PC-3 (cell line): Measurements from ENCODE around the gene SFMBT1. TPM values are rescaled to one million over a fixed set of nuclear protein-coding genes. Genes with fewer than 3 reads are reported as not detected.

Experiments used
- ATAC-seq: fragments of 200-7000 bp; cut with Tn5 transposase; 2 replicates; pipeline ENCODE4 v1.9.1; 2020; ENCODE audit warnings: mild to moderate bottlenecking, moderate library complexity
- BruUV-seq: library from RNA; stranded (reverse); fragments of 400-500 nt; replicated peaks from 2 replicates; lab custom pipeline; 2021; lab: Mats Ljungman, UMichigan
- CTCF ChIA-PET: fragments of 300-600 bp; sonication (Branson Sonifier 250); formaldehyde crosslinking; loops from one replicate; lab custom pipeline; 2022; ENCODE audit warnings: antibody characterized with exemption; lab: Charles Lee
- POLR2A ChIA-PET: fragments of 300-600 bp; sonication (Branson Sonifier 250); formaldehyde crosslinking; loops from one replicate; lab custom pipeline; 2022; ENCODE audit warnings: antibody characterized with exemption; ENCODE audit not compliant: unreplicated experiment; lab: Charles Lee
- DNase-seq: peaks from one replicate; pipeline ENCODE4 v3.0.0-alpha.2; 2015
- H2AFZ ChIP-seq: fragments of 300-600 bp; sonication (generic); 2 replicates; pipeline ENCODE4 v1.6.0; 2016; ENCODE audit warnings: antibody characterized with exemption, low read length
- H3F3A ChIP-seq: fragments of 300-600 bp; sonication (generic); one replicate; pipeline ENCODE4 v1.6.0; 2017; ENCODE audit warnings: antibody characterized with exemption, low read length, control low read depth, mild to moderate bottlenecking; ENCODE audit not compliant: unreplicated experiment
- H3K27ac ChIP-seq: fragments of 300-600 bp; sonication (generic); 2 replicates; pipeline ENCODE4 v1.5.1; 2016; ENCODE audit warnings: mild to moderate bottlenecking, low read length
- H3K27me3 ChIP-seq: fragments of 300-600 bp; sonication (generic); 2 replicates; pipeline ENCODE4 v1.6.1; 2016; ENCODE audit warnings: low read length, mixed read lengths
- H3K36me3 ChIP-seq: fragments of 300-600 bp; sonication (generic); 2 replicates; pipeline ENCODE4 v1.6.1; 2016; ENCODE audit warnings: low read depth, mixed run types, low read length, mixed read lengths
- H3K4me1 ChIP-seq: fragments of 300-600 bp; sonication (generic); 2 replicates; pipeline ENCODE4 v1.5.1; 2016; ENCODE audit warnings: low read length; ENCODE audit not compliant: insufficient read depth
- H3K4me2 ChIP-seq: fragments of 300-600 bp; sonication (generic); 2 replicates; pipeline ENCODE4 v1.6.0; 2016; ENCODE audit warnings: low read length
- H3K4me3 ChIP-seq: fragments of 300-600 bp; sonication (generic); 2 replicates; pipeline ENCODE4 v1.5.1; 2016; ENCODE audit warnings: mild to moderate bottlenecking, low read length, mixed read lengths
- H3K79me2 ChIP-seq: fragments of 300-600 bp; sonication (generic); 2 replicates; pipeline ENCODE4 v1.6.1; 2017; ENCODE audit warnings: low read length, mixed read lengths
- H3K9ac ChIP-seq: fragments of 300-600 bp; sonication (generic); 2 replicates; pipeline ENCODE4 v1.6.0; 2016; ENCODE audit warnings: mild to moderate bottlenecking, low read length
- H3K9me2 ChIP-seq: fragments of 300-600 bp; sonication (generic); replicated peaks from 2 replicates; pipeline ENCODE4 v1.6.1; 2016; ENCODE audit warnings: mixed run types, low read length, mixed read lengths
- H3K9me3 ChIP-seq: fragments of 300-600 bp; sonication (generic); 2 replicates; pipeline ENCODE4 v1.6.1; 2016; ENCODE audit warnings: low read length, mixed read lengths
- H4K20me1 ChIP-seq: fragments of 300-600 bp; sonication (generic); 2 replicates; pipeline ENCODE4 v1.6.1; 2016; ENCODE audit warnings: low read length, mixed read lengths
- CTCF ChIP-seq: fragments of 300-600 bp; sonication (generic); conservative IDR thresholded peaks from 2 replicates; pipeline ENCODE4 v1.5.1; 2017; ENCODE audit warnings: antibody characterized with exemption, low read depth, mild to moderate bottlenecking, low read length
- EZH2 ChIP-seq: fragments of 300-600 bp; sonication (generic); IDR thresholded peaks from one replicate; pipeline ENCODE4 v1.6.1; 2017; ENCODE audit warnings: antibody characterized with exemption, mild to moderate bottlenecking, low read length; ENCODE audit not compliant: unreplicated experiment
- EZH2phosphoT487 ChIP-seq: fragments of 300-600 bp; sonication (generic); IDR thresholded peaks from 2 replicates; pipeline ENCODE4 v1.6.1; 2018; ENCODE audit warnings: mild to moderate bottlenecking, antibody characterized with exemption, low read length, borderline replicate concordance
- intact Hi-C: fragments of 100-400 bp; cut with micrococcal nuclease; formaldehyde crosslinking; loops from 2 replicates; pipeline ENCODE4 v1.9.0; 2023
- total RNA-seq: library from RNA; depleted of rRNA; stranded (reverse); fragments of >200 nt; gene quantifications from 2 replicates; pipeline ENCODE4 v1.2.3, GENCODE V29; 2014

The SFMBT1 gene
- total RNA-seq, 1 experiment from 2014 or later = 10.8 TPM

- H3K9me2 ChIP-seq = no peaks in the 10 kb centered on the region
- H3K4me2 ChIP-seq = 0 out of 2 replicates have a peak overlapping the region, but pooled peaks have one; percentile 3
Measured at GRCh38 chr3:52934630-52935530, 111.0 kb downstream of the SFMBT1 start.

GRCh38 chr3:52931889-52932288 is 114.0 kb downstream of the SFMBT1 start:
- DNase-seq = peak; percentile 17
- no TSS peak for BruUV-seq
- no peaks in the 10 kb centered on the region for H3K9me2 ChIP-seq

More at GRCh38 chr3:52934630-52935530, 111.0 kb downstream of the SFMBT1 start:
- TF ChIP-seq EZH2 (no peak), CTCF (peak; percentile 88), EZH2phosphoT487 (no peak)
- peak; percentile 64 for DNase-seq
- no peaks in the 10 kb centered on the region for H3K4me1 ChIP-seq
- H3F3A ChIP-seq = no peaks in the 10 kb centered on the region
- H3K9me3 ChIP-seq = no peaks in the 10 kb centered on the region
- no peak overlapping the region for H3K4me3 ChIP-seq
- POLR2A ChIA-PET = interaction anchor here (0.7 kb wide), 1 partner anchor 425 kb away, joined by 5 read pairs; no protein-coding TSS in a partner anchor
- H3K79me2 ChIP-seq = no peaks in the 10 kb centered on the region
- peak; percentile 99 for ATAC-seq
- H3K36me3 ChIP-seq = no peaks in the 10 kb centered on the region
- H3K27me3 ChIP-seq = no peaks in the 10 kb centered on the region
- no peak overlapping the region for H3K27ac ChIP-seq
- H2AFZ ChIP-seq = peak overlapping the region; percentile 40; the same call in 1 of the 2 replicates
- intact Hi-C loops = loop anchor here (1.0 to 5.0 kb wide), 3 partner anchors 84 to 193 kb away; no protein-coding TSS in a partner anchor
- CTCF ChIA-PET = interaction anchor here (1.0 kb wide), 1 partner anchor 31 kb away, joined by 3 read pairs; no protein-coding TSS in a partner anchor
- no peaks in the 10 kb centered on the region for H4K20me1 ChIP-seq
- no peak overlapping the region for H3K9ac ChIP-seq
- no TSS peak for BruUV-seq

More at GRCh38 chr3:52931889-52932288, 114.0 kb downstream of the SFMBT1 start:
- POLR2A ChIA-PET = no interaction called here
- CTCF ChIA-PET = interaction anchor here (0.6 kb wide), 1 partner anchor 188 kb away, joined by 11 read pairs; no protein-coding TSS in a partner anchor
- Histone ChIP-seq H3K36me3 (no peaks in the 10 kb centered on the region), H3K4me2 (no peak overlapping the region), H3K79me2 (no peaks in the 10 kb centered on the region), H3K9me3 (no peaks in the 10 kb centered on the region), H3K4me3 (no peak overlapping the region), H3K9ac (no peak overlapping the region), H4K20me1 (no peaks in the 10 kb centered on the region), H3K4me1 (no peaks in the 10 kb centered on the region), H3K27ac (no peak overlapping the region), H2AFZ (no peak overlapping the region), H3K27me3 (no peaks in the 10 kb centered on the region), H3F3A (no peaks in the 10 kb centered on the region)
- intact Hi-C loops = loop anchor here (5.0 kb wide), 1 partner anchor 190 kb away; no protein-coding TSS in a partner anchor
- no peak for ATAC-seq
- TF ChIP-seq EZH2 = no peak
- TF ChIP-seq CTCF = peak; percentile 47
